ENCODE data around the gene DSN1.
A peak's percentile ranks its signal among the peaks of the same experiment; 100 is the strongest.
"Not testable (repeated sequence)": the region's sequence is repeated elsewhere in the genome, so short reads cannot be mapped to it uniquely, and the experiment has no call there.

DSN1 gene

GRCh38 chr20:36773597-36774390 lies at the start of gene DSN1:
TSS of gene DSN1 (minus strand) at chr20:36773763. CDS start at chr20:36771458, 2,305 bp downstream.
- peak; percentile 95 for DNase-seq (ENCODE audit: low read depth)

DNA sequence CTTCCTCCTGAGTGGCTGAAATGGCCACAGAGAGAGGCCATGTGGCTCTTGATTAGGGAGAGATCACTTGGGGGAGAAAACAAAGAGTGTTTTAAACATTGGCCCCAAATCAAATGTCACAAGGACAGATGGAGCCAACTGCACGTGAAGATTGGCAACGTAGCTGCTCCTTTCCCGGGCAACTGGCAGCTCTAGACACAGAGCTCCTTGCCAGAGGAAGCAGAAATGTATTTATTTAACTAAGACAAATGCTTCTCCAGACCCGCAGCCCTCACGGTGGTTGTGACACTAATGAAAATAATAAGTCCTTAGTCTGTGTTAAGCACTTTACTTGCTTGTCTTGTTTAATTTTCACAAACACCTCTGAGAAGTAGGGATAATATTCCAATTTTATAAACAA lies 49.6 kb upstream of the DSN1 start:
- DNase-seq (ENCODE audit: low read depth) = no peak

DNA sequence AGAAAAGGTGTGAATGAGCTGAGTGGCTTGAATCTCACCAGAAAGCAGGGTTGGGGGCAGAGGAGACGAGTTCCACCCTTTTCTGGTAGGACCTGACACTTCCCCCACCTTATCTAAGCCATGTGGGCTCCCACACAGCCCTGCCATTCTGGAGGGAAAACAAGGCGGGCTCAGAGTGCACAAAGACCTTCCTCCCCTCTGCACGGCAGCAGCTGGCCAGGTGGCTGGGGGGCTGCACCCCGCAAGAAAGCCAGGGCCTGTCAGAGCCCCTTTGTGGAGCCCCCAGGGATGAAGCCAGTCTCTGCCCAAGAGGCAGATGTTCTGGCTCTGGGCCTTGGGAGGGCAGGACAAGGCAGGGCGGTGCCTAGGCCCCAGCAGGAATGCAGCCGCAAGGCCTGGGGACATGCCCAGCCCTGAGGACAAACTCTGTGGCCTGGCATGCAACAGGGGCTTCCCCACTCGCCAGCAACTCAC lies 48.4 kb upstream of the DSN1 start:
- DNase-seq (ENCODE audit: low read depth) = no peak

- DNase-seq (ENCODE audit: low read depth) = no peak
Observed at GRCh38 chr20:36820928-36821327, 47.4 kb upstream of the DSN1 start.

DNA sequence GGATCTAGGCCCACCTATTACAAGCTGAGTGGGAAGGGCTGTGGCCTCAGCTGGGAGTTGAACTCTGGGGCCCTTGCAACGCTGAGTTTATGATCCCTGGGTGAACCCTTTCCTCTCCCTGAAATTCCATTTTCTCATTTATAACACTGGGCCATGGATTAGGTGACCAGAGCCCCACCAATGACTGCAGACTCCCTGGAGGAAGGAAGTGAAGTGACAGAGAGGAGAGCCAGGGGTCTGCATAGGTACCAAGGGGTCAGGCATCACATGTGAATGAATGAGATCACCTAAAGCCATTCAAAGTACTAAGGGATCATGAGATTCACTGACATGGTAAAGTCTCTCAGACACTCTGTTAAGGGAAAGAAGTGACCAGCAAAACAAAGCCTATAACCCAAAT lies 46.5 kb upstream of the DSN1 start:
- no peak for DNase-seq (ENCODE audit: low read depth)

GRCh38 chr20:36819659-36820058 lies 46.1 kb upstream of the DSN1 start:
- no peak for DNase-seq (ENCODE audit: low read depth)

DNA sequence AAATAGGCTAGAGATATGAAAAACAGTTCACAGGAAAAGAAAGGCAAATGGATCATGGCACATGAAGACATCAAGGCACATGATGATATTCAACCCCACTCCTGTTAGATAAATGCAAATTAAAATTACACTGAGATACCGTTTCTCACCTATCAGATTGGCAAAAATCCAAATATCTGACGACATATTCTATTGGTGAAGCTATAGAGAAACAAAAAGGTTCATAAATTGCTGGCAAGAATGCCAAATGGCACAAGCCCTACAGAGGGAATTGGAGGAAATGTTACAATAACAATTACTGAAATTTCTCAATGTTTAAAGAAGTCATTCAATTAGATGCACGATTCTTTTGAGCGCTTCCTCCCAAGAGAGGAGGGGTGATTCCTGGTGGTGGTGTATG lies 45.3 kb upstream of the DSN1 start:
- DNase-seq (ENCODE audit: low read depth) = no peak

DNA sequence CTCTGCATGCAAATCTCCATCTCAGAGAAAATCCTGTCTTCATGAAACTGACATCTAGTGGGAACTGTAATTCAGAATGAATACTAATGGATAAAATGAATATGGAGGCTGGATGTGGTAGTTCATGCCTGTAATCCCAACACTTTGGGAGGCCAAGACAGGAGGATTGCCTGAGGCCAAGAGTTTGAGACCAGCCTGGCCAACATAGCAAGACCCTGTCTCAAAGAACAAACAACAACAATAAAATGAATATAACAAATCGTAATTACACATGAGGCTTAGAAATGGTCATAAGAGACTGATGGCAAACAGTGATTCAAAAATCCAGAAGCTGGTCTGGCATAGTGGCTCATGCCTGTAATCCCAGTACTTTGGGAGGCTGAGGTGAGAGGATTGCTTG lies 44.6 kb upstream of the DSN1 start:
- no peak for DNase-seq (ENCODE audit: low read depth)

DNA sequence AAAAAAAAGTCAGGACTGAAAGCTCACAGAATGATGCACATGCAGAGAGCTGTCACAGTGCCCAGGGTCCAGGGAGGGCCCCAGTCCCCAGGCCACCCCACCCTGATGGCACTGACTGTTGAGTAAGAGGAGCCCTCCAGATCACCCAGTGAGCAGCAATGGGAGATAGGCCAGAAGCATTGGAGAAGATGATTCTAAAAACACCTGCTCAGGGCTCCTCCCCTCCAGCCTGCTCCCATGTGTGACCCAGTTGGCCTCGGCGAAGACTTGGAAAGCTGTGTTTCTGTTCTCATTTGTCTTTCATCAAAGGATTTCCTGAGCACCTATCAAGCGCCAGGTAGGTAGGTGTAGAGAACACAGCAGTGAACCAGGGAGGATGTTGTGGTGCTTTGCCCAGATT lies 43.9 kb upstream of the DSN1 start:
- DNase-seq (ENCODE audit: low read depth) = no peak

DNA sequence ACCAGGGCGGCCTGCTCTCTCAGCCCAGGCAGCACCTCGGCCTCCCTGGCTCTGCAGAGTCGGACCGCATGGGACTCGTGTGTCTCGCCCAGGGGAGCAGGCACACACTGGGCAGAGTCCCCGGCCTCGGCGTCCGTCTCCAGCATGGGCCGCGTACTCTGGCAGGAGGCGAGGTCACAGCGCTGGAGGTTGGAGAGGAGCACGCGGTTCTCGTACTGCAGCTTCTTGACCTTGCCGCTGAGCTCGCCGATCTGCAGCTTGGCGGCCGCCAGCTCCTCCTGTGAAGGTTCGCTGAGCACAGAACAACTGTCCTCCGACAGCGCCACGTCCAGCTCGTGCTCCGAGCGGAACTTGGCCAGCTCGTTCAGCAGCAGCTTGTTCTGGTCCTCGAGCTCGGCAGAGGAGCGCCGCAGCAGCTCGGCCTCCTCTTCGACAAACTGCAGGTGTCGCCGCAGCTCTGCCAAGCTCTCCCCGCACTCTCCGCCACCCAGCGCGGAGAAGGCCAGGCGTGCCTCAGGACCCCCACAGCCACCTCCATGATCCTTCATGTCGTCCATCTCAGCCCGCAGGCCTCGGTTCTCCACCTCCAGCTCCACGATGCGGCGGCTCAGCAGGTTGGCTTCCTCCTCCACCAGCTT lies 42.0 kb upstream of the DSN1 start:
- DNase-seq (ENCODE audit: low read depth) = no peak

GRCh38 chr20:36812594-36813463 lies 39.3 kb upstream of the DSN1 start:
- DNase-seq (ENCODE audit: low read depth) = no peak

DNA sequence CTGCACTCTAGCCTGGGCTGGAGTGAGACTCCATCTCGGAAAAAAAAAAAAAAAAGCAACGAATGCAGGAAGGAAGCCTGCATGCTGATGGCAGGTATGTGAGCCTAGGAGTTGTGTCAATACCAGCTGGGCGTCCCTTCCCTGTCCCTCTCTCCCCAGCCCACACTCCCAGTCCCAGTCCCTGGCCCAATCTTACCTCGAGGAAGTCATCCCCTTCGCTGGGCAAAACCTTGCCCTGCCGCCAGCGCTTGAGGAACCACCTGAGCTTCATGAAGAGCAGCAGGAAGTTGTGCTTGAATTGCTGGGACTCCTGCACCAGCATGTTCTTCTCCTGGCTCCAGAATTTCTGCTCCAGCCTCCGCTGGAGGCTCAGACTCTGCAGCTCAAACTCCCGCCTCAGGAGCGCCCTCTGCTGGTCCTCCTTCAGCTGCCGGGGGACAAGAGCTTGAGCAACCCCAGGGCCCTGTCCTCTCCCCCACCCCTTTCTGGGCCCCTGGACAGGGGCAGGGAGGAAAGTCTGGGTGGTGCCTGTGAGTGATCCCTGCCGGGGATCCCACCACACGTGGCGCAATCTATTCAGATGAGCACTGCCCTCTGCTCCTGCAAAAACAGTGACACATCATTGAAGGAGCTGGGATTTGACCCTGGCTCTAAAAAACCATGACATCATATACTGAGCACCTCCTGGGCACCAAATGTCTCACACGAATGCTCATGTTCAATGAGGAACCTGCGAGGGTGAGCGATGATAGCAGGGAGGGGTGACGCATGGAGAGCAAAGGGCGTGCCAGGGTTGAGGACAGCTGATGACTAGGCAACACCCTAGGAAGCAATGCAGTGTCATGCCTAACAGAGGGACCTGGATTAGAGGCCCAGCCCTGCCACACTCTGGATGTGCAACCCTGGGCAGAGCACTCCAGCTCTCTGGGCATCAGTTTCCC lies 35.0 kb upstream of the DSN1 start:
- peak; percentile 52 for DNase-seq (ENCODE audit: low read depth)

DNA sequence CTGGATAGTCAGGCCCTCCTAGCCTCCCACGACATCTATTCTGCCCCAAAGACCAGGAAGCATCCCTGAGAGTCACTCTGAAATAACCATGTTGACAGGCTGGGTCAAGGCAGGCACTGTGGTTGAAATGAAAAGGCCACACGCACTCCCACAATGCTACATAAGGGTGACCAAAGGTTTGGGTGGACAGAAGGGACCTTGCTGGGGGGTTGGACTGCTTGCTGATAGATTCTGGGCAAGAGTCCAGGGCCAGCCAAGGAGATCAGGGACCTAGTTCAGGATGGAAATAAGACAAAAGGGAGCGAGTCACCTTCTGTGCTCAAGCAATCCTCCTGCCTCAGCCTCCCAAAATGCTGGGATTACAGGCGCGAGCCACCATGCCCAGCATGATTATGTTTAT lies 32.5 kb upstream of the DSN1 start:
- DNase-seq (ENCODE audit: low read depth) = no peak

DNA sequence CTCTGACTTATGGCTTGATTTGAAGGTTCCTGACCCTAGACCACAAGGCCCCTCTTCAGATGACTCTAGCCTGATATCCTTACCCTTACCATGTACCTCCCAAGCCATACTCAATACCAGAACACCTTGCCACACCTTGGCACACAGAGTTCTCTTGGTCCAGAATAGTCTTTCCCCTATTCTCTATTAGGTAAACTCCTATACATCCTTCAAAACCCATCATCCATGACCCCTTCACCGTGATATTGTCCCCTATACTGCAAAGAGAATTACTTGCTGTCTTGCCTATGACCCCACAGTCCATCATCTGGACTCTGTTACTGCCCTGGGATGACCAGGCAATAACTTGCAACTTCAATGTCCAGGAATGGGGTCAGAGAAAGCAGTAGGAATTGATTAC lies 31.8 kb upstream of the DSN1 start:
- DNase-seq (ENCODE audit: low read depth) = no peak

DNA sequence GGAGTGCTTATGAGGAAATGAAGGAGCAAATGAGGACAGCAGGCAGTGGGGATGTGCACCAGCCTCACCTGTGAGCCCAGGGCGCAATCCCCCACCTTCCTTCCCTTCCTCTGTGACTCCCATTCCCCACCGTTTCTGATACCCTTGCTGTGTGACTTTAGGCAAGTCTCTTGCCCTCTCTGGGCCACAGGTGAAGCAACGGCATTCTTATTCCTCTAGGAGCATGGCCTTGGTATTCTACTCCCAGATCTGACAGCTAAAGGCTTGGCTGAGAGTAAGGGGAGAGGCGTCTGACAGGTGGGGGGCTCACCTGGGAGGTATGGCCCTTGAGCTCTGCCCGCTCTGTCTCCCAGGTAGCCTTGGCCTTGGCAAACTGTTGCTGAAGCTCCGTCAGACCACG lies 30.9 kb upstream of the DSN1 start:
- no peak for DNase-seq (ENCODE audit: low read depth)

DNA sequence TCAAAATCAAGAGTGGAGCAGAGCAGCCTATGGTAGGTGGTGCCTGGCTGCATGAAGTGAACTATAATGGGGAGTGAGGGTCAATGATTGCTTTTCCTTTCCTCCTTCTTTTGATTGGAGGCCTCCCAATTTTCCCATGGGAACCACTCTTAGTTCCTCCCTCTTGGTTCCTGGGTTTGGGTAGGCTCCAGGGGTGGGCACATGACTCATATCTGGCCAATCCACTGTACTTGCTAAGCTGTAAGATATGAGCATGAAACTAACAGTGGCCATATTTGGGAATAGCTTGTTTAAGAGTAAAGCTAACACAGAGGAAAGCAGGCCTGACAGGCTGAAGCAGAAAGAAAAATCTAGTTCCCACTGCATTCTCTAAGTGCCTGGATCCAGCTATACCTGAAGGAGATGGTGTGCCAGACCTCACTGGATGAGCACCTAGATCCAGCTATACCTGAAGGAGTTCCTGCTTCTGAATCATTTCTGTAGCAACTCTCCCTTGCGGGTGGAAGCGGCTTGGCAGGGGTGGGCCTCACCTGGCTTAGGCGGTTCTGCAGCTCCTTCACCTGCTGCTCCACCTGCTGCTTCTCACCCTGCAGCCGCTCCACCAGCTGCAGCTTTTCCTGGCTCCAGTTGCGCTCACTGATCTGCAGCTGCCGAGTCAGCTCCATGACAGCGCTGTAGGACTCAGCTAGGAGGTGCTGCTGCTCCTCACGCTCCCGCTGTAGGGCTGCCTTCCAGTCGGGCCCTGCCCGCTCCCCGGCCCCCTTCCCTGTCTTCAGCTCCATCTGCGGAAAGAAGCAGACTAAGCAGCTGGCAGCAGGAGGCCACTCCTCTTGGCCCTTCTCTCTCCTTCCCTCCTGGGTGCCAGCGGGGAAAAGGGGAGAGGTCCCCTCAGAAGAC lies 29.0 kb upstream of the DSN1 start:
- DNase-seq (ENCODE audit: low read depth) = no peak

DNA sequence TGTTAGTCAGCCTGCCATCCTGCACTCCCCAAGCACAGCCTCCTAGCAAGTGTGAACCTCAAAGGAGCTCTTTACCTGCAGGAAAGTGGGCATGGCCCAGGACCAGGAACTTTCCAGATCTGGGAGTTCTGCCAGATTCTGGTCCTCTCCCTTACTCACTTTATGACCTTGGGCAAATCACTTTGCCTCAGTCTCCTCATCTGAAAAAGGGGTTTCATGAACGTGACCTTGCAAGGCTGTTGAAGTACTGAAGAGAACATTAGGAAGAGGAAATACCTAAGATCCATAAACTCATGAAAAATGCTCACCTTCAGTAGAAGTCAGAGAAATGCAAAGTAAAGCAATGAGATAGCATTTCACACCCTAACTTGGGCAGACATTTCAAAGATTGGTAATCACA lies 26.8 kb upstream of the DSN1 start:
- no peak for DNase-seq (ENCODE audit: low read depth)

GRCh38 chr20:36799313-36799712 lies 25.8 kb upstream of the DSN1 start:
- not testable (repeated sequence) for DNase-seq (ENCODE audit: low read depth)

- DNase-seq (ENCODE audit: low read depth) = no peak
Observed at GRCh38 chr20:36796875-36797274, 23.3 kb upstream of the DSN1 start.

DNA sequence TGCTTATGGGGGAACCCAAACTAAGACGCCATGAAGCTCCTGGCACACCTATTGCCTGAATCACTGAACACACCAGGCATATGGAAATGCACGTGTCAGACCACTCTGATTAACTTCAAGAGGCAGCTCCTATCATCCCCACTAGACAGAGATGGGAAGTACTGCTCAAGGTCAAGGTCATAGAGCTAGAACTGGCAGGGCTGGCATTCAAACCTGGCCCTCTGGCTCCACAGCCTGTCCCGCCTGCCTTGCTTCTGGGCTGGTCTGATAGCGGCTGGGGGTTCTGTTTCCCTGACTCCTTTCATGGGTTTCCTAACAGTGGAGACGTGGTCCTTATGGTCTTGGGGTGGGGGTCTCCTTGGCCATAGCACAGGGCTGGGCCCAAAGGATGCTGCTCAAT lies 22.6 kb upstream of the DSN1 start:
- DNase-seq (ENCODE audit: low read depth) = no peak

- DNase-seq (ENCODE audit: low read depth) = no peak
Observed at GRCh38 chr20:36795691-36796090, 22.1 kb upstream of the DSN1 start.
